GM19023 (cell line): ENCODE results near the gene NEUROD1.
"Not testable (repeated sequence)": the region's sequence is repeated elsewhere in the genome, so short reads cannot be mapped to it uniquely, and the experiment has no call there.

Source experiments
- ATAC-seq: cut with Tn5 transposase; IDR thresholded peaks from one replicate; pipeline ENCODE4 v1.9.1; 2021; ENCODE audit warnings: mild to moderate bottlenecking, moderate library complexity; ENCODE audit not compliant: unreplicated experiment

NEUROD1 gene

DNA sequence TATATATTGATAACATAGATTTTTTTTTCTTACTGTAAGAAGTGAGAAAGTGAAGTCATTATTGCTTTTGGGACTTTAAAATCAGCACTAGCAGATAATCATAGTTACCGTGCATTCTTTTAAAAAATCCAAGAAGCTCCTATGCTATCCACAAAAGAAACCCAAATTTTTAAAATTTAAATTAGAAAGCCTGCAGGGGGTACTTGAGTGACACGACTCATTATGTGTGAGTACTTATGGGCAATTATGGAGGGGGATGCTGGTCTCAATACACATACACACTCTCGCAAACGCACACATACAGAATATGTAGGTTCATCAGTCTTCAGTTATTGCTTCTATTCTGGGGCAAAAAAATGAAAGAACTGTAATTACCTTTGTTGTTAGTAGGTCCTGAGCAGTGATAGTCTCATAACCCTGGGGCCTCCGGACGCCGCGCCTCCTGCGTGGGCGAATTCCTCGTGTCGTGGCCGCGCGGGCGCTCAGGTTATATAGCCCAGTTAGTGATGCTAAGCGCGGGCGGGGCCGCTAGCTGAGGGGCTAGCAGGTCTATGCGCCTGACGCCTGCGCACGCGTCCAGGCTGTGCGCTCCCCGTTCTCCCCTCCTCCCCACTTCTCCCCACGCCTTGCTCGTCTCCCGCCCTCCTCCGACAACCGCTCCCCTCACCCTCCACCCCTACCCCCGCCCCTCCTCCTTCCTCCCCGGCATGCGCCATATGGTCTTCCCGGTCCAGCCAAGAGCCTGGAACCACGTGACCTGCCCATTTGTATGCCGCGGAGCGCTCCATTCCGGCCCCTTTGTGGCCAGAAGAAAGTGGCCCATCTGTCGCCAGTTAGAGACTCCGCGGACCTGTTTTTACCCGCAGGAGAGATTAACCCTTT lies at the start of gene NEUROD1:
Gene NEUROD1, minus strand, starts transcription at position 463 of the 882 bp plus-strand sequence. CDS start 1,657 bp downstream, outside the sequence.
- no peak for ATAC-seq

DNA sequence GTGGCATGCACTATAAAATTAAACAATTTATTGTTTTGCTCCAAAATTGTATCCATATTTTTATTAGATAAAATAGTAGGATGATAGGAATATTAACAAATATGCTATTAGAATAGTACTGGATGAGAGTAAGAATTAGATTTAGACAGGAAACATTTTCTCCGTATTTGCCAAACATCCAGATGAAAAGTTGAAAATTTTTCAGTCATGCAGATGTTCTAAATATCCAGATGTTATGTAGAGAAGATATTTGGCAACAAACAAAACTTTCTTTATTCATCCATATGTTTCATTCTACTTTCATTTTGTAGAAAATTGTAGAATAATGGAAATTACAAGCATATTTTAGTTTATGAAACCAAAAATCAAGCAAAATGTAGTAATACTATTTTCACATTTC lies 45.2 kb upstream of the NEUROD1 start:
- no peak for ATAC-seq

DNA sequence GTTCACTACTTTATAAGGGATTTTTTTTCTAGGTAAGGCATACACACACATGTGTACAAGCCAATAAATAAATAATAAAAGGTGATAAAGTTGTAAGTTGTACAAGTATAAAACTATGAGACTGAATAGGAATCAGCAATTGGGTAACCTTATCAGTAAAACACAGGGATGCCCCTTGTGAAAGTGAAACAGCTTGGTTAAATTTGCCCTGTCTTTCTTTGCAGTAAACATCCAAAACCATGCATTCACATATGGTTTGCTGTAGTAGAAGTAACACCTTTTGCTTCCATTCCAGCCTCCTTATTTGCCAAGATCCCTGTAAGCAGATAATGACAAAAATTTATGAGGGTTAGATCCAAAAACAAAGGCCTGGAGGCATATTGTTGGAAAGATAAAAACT lies 44.3 kb upstream of the NEUROD1 start:
- ATAC-seq = no peak

DNA sequence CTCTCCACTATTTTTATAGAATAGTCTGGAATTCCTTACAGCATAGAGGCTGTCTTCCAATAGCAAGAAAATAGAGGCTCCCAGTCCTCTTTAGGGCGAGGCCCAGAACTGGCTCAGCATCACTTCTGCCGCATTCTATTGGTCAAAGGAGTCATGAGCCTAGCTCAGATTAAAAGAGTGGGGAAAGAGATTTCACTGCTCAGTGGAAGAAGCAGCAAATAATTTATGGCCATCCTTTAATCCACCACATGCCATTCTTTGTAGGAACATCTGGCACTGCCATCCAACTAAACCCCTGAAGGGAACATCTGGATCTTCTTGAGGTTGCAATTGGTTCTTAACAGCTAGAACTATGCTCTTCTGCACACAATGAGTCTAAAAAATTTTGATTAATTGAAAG lies 43.4 kb upstream of the NEUROD1 start:
- no peak for ATAC-seq

DNA sequence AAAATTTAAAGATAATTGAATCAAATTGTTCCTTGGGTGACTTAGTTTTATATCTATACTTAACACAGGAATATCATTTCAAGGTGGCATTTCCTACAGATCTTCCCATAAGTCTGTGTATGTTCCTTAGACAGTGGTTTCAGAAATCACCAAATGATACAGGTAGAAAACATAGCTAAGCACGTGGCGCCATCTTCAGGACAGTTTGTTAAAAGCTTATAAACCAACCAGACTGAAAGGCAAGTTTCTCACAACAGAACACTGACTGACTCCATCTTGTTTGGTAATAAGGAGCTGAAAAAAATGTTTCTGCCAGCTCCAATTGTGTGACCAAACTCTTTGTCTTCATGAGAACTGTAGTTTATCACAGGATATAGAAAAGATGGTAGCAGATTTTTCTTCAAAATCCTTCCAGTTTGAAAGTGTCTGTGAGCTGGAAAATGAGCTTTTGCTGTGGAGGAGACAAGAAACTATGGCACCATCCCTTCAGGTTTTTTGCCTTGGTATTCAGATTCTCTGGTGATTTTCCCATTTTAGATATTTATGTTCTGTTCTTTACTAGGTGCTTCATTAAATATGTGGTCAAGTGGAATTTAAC lies 34.8 kb upstream of the NEUROD1 start:
- ATAC-seq = peak; percentile 80

DNA sequence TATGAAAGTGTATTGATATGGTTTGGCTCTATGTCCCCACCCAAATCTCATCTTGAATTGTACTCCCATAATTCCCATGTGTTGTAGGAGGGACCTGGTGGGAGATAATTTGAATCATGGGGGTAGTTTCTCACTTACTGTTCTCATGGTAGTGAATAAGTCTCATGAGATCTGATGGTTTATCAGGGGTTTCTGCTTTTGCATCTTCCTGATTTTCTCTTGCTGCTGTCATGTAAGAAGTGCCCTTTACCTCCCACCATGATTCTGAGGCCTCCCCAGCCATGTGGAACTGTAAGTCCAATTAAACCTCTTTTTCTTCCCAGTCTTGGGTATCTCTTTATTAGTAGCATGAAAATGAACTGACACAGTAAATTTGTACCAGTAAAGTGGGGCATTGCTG lies 30.7 kb upstream of the NEUROD1 start:
- ATAC-seq = not testable (repeated sequence)

DNA sequence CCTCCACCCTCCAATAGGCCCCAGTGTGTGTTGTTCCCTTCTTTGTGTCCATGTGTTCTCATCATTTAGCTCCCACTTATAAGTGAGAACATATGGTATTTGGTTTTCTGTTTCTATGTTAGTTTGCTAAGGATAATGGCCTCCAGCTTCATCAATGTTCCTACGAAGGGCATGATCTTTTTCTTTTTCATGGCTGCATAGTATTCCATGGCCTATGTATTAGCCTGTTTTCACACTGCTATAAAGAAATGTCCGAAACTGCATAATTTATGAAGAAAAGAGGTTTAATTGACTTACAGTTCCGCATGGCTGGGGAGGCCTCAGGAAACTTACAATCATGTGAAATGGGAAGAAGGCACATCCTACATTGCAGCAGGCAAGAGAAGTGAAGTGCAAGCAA lies 22.2 kb upstream of the NEUROD1 start:
- not testable (repeated sequence) for ATAC-seq

DNA sequence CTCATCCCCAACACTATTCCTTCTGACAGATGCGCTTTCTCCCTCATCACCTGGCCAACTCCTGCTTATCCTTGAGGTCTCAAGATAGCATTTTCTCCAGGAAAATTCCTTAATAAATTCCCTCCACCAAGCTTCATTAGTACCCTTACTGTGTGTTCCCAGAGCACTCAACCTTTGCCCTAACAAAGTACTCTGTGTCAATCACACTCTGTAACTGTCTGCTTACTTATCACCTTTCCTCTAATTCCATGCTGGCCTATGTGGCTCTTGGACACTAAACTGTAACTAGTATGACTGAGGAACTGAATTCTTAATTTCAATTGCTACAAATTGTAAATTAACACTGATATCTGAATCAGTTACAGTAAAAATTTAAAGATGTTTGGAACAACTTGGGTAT lies 17.9 kb upstream of the NEUROD1 start:
- no peak for ATAC-seq

DNA sequence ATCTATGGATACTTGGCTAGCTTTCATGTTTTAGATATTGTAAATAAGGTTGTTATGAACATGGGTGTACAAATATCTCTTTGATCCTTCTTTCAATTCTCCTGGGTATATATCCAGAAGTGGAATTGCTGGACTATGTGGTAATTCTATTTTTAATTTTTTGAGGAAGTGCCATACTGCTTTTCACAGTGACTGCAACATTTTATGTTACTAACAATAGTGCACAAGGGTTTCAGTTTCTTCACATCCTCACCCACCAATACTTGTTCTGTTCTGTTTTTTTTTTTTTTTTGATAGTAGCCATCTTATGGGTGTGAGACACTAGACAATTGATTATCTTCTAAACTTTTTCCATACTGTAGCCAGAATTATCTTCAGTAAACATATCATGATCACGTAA lies 17.3 kb upstream of the NEUROD1 start:
- ATAC-seq = no peak

DNA sequence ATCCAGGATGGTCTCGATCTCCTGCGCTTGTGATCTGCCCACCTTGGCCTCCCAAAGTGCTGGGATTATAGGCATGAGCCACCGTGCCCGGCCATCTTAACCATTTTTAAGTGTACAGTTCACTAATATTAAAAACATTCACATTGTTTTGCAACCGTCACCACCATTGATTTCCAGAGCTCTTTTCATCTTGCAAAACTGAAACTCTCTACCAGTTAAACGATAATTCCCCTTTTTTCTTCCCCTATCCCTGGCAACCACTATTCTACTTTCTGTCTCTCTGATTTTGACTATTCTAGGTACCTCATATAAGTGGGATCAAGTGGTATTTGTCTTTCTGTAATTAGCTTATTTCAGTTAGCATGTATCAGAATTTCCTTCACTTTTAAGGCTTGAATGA lies 16.8 kb upstream of the NEUROD1 start:
- ATAC-seq = no peak

DNA sequence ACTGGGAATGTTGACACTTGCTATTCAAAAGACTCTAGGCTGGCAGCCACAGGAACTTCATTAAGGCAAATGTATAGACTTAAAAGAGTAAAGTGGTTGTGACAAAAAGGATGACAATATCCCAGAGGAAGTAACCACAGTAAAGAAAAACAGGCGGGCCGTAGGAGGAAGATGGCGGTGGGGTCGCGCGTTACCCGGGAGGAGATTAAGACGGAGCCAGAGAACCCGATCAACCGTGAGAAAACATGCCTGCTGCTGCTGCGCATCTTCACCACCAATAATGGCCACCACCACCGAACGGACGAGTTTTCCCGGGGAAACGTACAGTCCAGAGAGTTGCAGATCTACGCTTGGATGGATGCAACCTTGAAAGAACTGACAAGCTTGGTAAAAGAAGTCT lies 14.0 kb upstream of the NEUROD1 start:
- ATAC-seq = no peak

DNA sequence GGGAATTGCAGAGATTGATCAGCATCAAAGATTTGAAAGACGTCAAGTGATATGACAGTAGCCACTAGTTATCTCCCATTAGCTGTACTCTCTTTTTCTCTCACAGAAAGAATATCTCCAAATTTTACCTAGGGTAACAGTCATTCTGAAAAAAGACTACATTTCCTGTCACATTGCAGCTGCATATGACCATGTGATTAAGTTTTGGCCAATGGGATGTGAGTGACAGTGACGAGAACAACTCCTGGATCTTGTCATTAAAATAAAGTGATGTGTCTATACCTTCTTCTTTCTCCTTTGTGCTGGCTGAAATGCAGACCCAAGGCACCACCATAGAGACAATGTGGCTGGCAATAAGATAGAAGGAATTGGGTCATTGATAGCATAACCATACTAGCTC lies 10.5 kb upstream of the NEUROD1 start:
- no peak for ATAC-seq

DNA sequence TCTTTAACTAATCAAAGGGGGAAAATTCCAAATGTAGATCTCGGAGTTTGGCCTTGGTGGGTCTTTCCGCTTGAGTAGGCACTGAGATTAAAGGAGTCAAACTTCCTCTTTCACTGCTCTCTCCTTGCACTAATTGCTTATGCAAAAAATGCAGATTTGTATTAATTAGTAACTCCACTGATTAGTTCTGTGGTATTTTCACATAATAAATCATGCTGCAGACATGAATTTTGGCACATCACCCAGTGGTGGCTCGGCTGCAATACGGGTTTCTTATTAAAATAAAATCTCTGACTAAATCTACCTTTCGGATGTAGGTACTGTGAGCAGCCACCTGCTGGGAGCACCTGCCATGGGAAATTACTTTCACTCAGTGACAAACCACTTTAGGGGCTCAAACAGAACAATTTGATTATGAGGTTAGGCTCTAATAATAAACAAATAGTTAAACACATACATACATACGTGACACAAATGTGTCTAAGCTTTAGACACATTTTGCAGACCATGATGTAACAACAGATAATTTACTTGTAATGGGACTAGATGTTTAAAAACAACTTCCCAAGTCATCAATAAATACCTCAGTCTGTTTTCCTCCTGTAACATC lies 6.4 kb upstream of the NEUROD1 start:
- no peak for ATAC-seq

DNA sequence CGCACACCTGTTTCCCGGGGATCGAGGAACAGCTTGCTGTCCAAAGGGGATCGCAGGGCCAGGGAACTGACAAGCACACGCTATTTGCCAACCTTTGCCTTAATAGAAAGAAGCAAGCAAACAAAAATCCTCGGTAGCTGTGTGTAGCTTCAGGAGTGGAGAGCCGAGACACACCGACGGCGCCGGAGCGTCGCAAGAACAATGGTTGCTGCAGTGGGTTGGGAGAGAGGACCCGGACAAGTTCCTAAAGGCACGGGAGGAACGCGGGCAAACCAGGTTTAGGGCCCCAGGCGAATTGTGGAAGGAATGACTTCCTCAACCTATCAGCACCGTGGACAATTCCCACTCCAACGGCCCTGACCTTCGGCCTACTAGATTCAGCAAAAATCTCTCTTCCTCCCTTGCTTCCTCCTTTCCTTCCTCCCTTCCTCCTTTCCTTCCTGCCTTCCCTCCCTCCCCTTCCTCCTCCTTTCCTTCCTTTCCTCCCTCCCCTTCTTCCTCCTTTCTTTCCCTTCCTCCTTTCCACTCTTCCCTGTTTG lies 4.9 kb upstream of the NEUROD1 start:
- ATAC-seq = no peak

DNA sequence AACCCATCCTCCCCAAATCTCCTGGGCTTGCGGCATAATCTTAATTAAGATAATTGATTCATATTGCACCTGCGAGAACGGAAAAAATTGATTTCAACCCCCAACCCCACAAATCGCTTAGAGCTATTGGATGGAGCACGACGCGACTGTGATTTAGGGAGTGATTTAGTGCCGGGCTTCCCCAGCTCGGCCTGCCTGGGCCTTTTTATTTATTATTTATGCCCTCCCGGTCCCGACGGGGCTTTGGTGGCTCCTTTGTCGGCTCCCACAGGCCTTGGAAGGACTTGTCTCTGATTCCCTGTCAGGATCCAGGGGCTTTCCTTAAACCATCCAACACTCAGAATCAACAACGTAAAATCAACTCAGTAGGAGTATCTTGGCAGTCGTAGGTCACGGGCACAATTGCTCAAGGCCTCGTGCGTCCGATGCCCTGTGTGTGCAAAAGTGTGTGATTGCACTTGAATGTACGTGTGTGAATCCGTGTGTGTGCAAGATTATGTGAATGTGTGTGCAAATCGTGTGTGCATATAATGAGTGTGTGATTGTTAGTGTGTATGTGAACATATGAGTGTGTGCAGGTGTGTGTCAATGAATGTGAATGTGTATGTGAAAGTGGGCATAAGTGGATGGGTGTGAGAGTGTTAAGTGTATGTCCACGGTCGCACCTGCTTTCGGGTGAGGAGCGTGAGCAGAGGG lies 4.3 kb upstream of the NEUROD1 start:
- ATAC-seq = no peak

DNA sequence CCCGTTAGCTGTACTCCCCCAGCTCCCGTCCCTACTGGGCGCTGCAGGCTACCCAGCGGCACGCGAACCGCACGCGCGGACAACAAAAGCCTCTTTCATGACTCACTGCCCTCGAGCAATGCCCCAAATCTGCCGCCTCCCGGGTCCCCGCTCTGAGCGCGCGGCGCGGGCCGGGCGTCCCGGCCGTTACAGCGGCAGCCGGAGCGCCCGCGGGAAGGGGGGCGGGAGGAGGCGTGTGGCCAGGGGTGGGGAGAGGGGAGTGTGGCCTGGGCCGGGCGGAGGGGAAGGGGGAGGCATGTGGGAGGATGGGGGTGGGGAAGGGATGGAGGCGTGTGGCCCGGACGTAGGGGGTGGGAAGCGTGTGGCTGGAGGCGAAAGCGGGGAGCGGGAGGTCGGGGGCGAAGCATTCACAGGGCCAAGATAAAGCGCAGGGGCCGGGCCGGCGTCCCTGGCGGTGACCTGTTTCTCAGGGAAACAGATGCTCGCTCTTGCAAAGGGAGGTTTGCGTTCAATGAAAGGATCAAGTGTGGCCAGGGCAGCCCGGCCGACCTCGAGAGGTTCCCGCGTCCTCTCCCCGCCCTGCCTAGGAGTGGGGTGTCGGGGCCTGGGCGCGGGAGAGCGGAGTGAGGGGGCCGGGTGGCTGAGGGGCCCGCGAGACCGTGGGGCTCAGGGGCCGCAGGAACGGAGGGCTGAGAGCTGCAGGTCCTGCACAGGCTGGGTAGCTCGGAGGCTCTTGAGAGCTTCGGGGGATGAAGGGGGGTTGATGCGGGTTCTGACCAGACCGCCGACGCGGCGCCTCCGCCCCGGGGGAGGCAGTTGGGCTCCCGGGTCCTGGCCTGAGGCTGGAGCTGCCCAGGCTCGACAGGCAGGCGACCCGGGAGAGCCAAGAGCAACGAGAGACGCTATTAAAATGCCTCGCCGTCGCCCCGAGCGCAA lies 3.5 kb upstream of the NEUROD1 start:
- ATAC-seq = no peak

DNA sequence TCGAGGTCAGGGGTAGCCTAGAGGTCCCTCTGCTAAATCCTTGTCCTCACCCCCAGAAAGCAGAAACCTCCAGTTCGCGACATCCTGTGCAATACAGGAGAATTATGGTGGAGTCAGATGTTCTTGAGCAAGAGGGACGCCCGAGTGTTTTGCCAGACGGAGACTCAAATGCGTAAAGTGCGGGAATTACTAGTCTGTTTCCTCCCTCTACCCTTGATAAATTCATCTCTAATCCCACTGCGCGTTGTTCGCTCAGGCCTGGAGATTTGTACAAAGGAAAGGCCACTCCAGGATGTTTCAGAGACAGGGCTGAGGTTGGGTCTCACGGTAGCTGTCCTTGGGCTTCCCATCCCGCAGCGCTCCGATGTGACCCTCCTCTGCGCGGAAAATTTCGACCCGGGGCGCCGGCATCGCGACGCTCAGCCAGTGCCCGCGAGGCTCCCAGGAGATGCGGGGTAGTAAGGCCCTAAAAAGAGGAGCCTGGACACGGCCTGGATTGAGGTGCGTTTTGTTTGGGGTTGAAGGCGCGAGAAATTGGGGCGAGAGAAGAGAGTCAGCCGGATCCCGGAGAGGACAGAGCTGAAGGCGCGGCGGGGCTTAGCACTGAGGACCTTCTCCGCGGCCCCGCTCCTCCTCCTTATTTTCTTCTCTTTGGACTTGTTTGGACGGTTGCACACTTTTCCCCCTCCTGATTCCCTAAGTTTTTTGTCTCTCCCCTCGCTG lies 2.6 kb upstream of the NEUROD1 start:
- ATAC-seq = no peak

DNA sequence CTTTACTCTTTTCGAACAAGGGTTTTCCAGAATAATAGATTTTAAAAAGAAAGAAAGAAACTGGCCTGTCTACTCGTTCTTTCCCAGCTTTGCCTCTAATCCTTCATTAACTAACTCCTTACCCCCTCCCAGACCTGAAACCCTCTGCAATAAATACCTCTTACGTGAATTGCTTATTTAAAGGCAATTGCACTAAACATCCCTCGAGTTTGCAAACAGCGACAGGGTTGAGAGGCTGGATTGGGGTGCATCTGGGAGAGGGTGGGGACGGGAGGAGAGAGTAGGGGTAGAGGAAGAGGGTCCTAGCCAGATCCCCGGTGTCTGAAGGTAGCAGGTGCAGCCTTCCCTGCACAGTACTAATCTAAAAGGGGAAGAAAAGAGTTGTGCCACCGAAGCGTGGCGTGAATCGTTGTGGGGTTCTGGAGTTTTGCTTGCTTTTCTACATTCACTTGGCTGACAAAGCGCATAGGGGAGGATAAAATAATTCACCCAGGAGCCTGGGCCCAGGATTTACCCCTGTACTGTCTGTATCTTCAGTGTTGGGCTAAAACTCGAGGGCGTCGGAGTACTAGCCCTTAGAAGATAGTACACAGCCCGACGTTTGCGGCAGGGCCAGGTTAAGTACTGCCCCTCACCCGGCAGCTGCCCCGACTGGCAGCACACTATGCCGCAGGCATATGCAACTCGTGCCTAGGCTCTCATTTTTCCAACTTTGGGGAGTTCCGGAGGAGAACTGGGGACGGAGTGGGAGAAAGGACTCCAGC lies 1.9 kb upstream of the NEUROD1 start:
- ATAC-seq = no peak
